DND-41 (cell line): ENCODE results near the gene SERPINE2.

Experiments
- ATAC-seq: fragments of 200-7000 bp; cut with Tn5 transposase; 3 replicates; pipeline ENCODE4 v1.9.1; 2021; ENCODE audit warnings: low read depth; ENCODE audit not compliant: insufficient read depth
- DNase-seq: peaks from one replicate; pipeline ENCODE4 v3.0.0-alpha.2; 2020
- H2AFZ ChIP-seq: 2 replicates; pipeline ENCODE4 v1.6.0; 2012; ENCODE audit warnings: low read depth, low read length
- H3K27ac ChIP-seq: 2 replicates; pipeline ENCODE4 v1.5.1; 2012; ENCODE audit warnings: low read length, inconsistent platforms
- H3K27me3 ChIP-seq: fragments of 200-600 bp; sonication (generic); 2 replicates; pipeline ENCODE4 v1.6.0; 2012; ENCODE audit warnings: low read length, mild to moderate bottlenecking, inconsistent platforms; ENCODE audit not compliant: insufficient read depth, poor library complexity
- H3K36me3 ChIP-seq: 2 replicates; pipeline ENCODE4 v1.5.1; 2012; ENCODE audit warnings: low read length, inconsistent platforms; ENCODE audit not compliant: insufficient read depth
- H3K4me1 ChIP-seq: 2 replicates; pipeline ENCODE4 v1.5.1; 2012; ENCODE audit warnings: mild to moderate bottlenecking, low read length; ENCODE audit not compliant: insufficient read depth
- H3K4me2 ChIP-seq: 2 replicates; pipeline ENCODE4 v1.6.0; 2012; ENCODE audit warnings: mild to moderate bottlenecking, moderate library complexity, low read length, inconsistent platforms; ENCODE audit not compliant: insufficient read depth
- H3K4me3 ChIP-seq, 2 experiments: fragments of 200-600 bp in 1 of 2; shearing (Covaris generic) in 1 of 2; 2 replicates each; pipeline ENCODE4 v1.5.1; 2012 to 2016; ENCODE audit warnings: inconsistent platforms in 2 of 2, low read length in 2 of 2, mild to moderate bottlenecking in 2 of 2, low read depth in 1 of 2, moderate library complexity in 1 of 2
- H3K79me2 ChIP-seq: 2 replicates; pipeline ENCODE4 v1.6.0; 2012; ENCODE audit warnings: low read length, inconsistent platforms; ENCODE audit not compliant: insufficient read depth
- H3K9ac ChIP-seq: 2 replicates; pipeline ENCODE4 v1.6.0; 2012; ENCODE audit warnings: low read depth, mild to moderate bottlenecking, inconsistent platforms, low read length, moderate library complexity
- H3K9me3 ChIP-seq: 2 replicates; pipeline ENCODE4 v1.5.1; 2012; ENCODE audit warnings: low read length, moderate library complexity, mild to moderate bottlenecking, inconsistent platforms; ENCODE audit not compliant: insufficient read depth, severe bottlenecking
- H4K20me1 ChIP-seq: 2 replicates; pipeline ENCODE4 v1.6.0; 2012; ENCODE audit warnings: low read length; ENCODE audit not compliant: insufficient read depth
- EZH2 ChIP-seq: IDR thresholded peaks from 3 replicates; pipeline ENCODE4 v1.6.1; 2012; ENCODE audit warnings: borderline replicate concordance, low read depth, mild to moderate bottlenecking, moderate library complexity, low read length, inconsistent platforms; ENCODE audit not compliant: severe bottlenecking
- TF ChIP-seq, protein P1 (sequence below): IDR thresholded peaks from 2 replicates; pipeline ENCODE4 v1.5.1; 2012; ENCODE audit warnings: borderline replicate concordance, low read length, moderate library complexity, mild to moderate bottlenecking; ENCODE audit not compliant: poor library complexity, severe bottlenecking; ENCODE audit errors: extremely low read depth

The SERPINE2 gene

GRCh38 chr2:224077773-224078507 is 38.9 kb upstream of the SERPINE2 start:
- H3K9ac ChIP-seq, result no peak overlapping the region
- H3K4me2 ChIP-seq, result no peak overlapping the region
- TF ChIP-seq, protein P1, sequence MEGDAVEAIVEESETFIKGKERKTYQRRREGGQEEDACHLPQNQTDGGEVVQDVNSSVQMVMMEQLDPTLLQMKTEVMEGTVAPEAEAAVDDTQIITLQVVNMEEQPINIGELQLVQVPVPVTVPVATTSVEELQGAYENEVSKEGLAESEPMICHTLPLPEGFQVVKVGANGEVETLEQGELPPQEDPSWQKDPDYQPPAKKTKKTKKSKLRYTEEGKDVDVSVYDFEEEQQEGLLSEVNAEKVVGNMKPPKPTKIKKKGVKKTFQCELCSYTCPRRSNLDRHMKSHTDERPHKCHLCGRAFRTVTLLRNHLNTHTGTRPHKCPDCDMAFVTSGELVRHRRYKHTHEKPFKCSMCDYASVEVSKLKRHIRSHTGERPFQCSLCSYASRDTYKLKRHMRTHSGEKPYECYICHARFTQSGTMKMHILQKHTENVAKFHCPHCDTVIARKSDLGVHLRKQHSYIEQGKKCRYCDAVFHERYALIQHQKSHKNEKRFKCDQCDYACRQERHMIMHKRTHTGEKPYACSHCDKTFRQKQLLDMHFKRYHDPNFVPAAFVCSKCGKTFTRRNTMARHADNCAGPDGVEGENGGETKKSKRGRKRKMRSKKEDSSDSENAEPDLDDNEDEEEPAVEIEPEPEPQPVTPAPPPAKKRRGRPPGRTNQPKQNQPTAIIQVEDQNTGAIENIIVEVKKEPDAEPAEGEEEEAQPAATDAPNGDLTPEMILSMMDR, result no peak
- no peak for TF ChIP-seq EZH2
- H3K27ac ChIP-seq, result no peak overlapping the region
- H3K4me1 ChIP-seq, result no peaks in the 10 kb centered on the region
- no peaks in the 10 kb centered on the region for H3K9me3 ChIP-seq
- no peaks in the 10 kb centered on the region for H3K79me2 ChIP-seq
- no peaks in the 10 kb centered on the region for H3K36me3 ChIP-seq
- ATAC-seq (peak; percentile 75), DNase-seq (peak; percentile 4)
- no peaks in the 10 kb centered on the region for H3K27me3 ChIP-seq
- no peak overlapping the region for H3K4me3 ChIP-seq
- no peaks in the 10 kb centered on the region for H4K20me1 ChIP-seq
- H2AFZ ChIP-seq, result no peak overlapping the region

DNA sequence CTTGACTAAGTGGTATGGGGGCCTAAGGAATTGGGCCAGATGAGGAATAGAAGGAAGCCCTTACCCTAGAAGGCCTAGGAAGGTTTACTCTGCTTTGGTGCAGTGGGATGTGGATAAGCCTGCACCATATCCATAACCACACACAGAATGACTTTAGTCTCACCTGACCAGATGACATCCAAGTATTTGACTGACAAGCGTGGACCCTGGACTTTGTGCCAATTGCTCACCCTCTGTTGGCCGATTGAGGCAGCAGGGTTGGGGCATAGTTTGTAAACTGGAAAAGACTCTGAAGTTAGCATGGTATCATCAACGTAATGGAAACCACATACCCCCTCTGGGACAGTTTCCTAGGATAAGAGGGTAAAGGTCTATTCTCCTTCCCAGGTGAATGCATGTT is 36.5 kb upstream of the SERPINE2 start:
- Histone ChIP-seq H3K36me3 (no peaks in the 10 kb centered on the region), H3K27ac (no peak overlapping the region), H2AFZ (no peak overlapping the region), H3K4me3 (no peak overlapping the region), H3K27me3 (no peaks in the 10 kb centered on the region), H3K9me3 (no peaks in the 10 kb centered on the region), H3K79me2 (no peaks in the 10 kb centered on the region), H3K9ac (no peak overlapping the region), H3K4me1 (no peaks in the 10 kb centered on the region), H3K4me2 (no peak overlapping the region), H4K20me1 (no peaks in the 10 kb centered on the region)
- no peak for DNase-seq
- TF ChIP-seq, protein P1, result no peak
- no peak for TF ChIP-seq EZH2
- no peak for ATAC-seq

GRCh38 chr2:224073676-224074075 is 34.6 kb upstream of the SERPINE2 start:
- H3K4me2 ChIP-seq, result no peak overlapping the region
- no peak for TF ChIP-seq EZH2
- TF ChIP-seq, protein P1, result no peak
- H3K9me3 ChIP-seq, result no peaks in the 10 kb centered on the region
- H3K27me3 ChIP-seq, result no peaks in the 10 kb centered on the region
- DNase-seq, result no peak
- H3K4me3 ChIP-seq, result no peak overlapping the region
- no peak overlapping the region for H3K27ac ChIP-seq
- no peaks in the 10 kb centered on the region for H3K4me1 ChIP-seq
- H3K79me2 ChIP-seq, result no peaks in the 10 kb centered on the region
- no peak overlapping the region for H3K9ac ChIP-seq
- no peaks in the 10 kb centered on the region for H4K20me1 ChIP-seq
- no peaks in the 10 kb centered on the region for H3K36me3 ChIP-seq
- H2AFZ ChIP-seq, result no peak overlapping the region
- ATAC-seq, result no peak
